ENCODE results near the gene CHRNB1.

CHRNB1 gene

GRCh38 chr17:7437369-7437863 lies 7.4 kb upstream of the CHRNB1 start:
- POLR2A ChIA-PET = interaction anchor here (0.7 to 3.5 kb wide), 6 partner anchors 8 to 81 kb away, joined by 3 to 45 read pairs (median 5); partner anchors contain the start of genes CHRNB1, POLR2A and TMEM256
- TF ChIP-seq ZFHX2 (tag by site-specific recombination; conservative IDR thresholded peaks at IDR 0.05) (peak; percentile 49; the same call in 1 of the 2 replicates), PRDM1 (tag by site-specific recombination; IDR thresholded peaks at IDR 0.05) (no peak)
- Histone ChIP-seq H3K9me3 (ENCODE audit: control insufficient read depth, insufficient read depth, low read depth, low read length) (no peaks in the 10 kb centered on the region), H3K36me3 (ENCODE audit: control insufficient read depth in 2 of 2, insufficient read depth in 1 of 2, low read length in 2 of 2) (no peaks in the 10 kb centered on the region), H3K4me3 (ENCODE audit: low read depth, low read length) (no peak overlapping the region), H3K4me1 (ENCODE audit: control insufficient read depth, insufficient read depth, low read length) (peaks cover 18% of the 10 kb centered on the region), H3K27ac (ENCODE audit: extremely low read depth, low read depth, low read length) (peak overlapping the region; percentile 9; the same call in 1 of the 2 replicates)
- CTCF ChIA-PET = interaction anchor here (0.6 to 3.9 kb wide), 28 partner anchors 8 to 377 kb away, joined by 3 to 37 read pairs (median 5); partner anchors contain the start of genes CHRNB1, NEURL4, SLC2A4 and SLC35G6

DNA sequence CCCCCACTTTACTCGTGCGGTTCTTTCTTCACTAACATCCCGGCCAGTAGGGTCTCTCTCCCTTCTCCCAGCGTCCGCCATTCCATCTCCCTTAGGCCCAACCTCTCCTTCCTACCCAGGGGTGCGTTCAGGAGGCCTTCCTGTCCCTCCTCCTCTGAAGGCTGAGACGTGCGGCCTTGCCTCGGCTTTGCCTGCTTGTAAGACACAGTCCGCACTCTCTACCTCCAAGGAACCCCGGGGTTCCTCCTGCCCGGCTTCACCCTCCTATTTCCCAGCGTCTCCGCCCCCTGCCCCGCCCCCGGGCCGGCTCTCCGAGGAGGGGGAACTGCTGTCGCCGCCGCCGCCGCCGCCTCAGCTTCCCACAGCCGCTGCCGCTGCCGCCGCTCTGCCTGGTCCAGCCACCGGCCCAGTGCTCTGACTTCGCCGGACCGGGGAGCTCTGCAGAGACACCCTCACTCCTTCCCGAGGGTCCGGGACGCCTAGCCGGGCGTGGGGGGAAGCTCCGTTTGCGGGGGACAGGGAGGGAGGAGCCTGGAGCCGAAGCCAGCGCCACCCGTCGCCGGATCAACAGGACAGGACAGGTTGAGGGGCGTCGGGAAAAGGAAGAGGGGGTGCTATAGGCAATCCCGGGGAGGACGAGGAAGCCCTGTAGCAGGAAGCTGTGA lies 6.8 kb upstream of the CHRNB1 start:
- ChIA-PET CTCF (interaction anchor here (0.8 to 3.9 kb wide), 4 partner anchors 7 to 123 kb away, joined by 3 to 37 read pairs (median 8); partner anchors contain the start of genes CHRNB1 and TMEM95), POLR2A (interaction anchor here (0.5 kb wide), 1 partner anchor 757 kb away, joined by 4 read pairs; no protein-coding TSS in a partner anchor)
- H3K4me3 ChIP-seq (ENCODE audit: low read depth, low read length) = no peak overlapping the region
- H3K9me3 ChIP-seq (ENCODE audit: control insufficient read depth, insufficient read depth, low read depth, low read length) = no peaks in the 10 kb centered on the region
- H3K27ac ChIP-seq (ENCODE audit: extremely low read depth, low read depth, low read length) = 0 out of 2 replicates have a peak overlapping the region, but pooled peaks have one; percentile 9
- peaks cover 18% of the 10 kb centered on the region for H3K4me1 ChIP-seq (ENCODE audit: control insufficient read depth, insufficient read depth, low read length)
- TF ChIP-seq ZNF473 (tag by site-specific recombination; IDR thresholded peaks at IDR 0.05) (no peak), ZNF266 (tag by site-specific recombination; IDR thresholded peaks at IDR 0.05; ENCODE audit: low read depth) (no peak), ZNF596 (tag by site-specific recombination; IDR thresholded peaks at IDR 0.05) (no peak), ZNF155 (tag by site-specific recombination; IDR thresholded peaks at IDR 0.05) (no peak), KLF7 (tag by site-specific recombination; IDR thresholded peaks at IDR 0.05; ENCODE audit: borderline replicate concordance) (no peak), ZNF394 (tag by site-specific recombination; IDR thresholded peaks at IDR 0.05; ENCODE audit: borderline replicate concordance) (no peak), ZNF626 (tag by site-specific recombination; IDR thresholded peaks at IDR 0.05) (no peak), SCRT2 (tag by site-specific recombination; IDR thresholded peaks at IDR 0.05) (no peak), ZNF174 (tag by site-specific recombination; IDR thresholded peaks at IDR 0.05) (no peak), ZNF280D (tag by site-specific recombination; IDR thresholded peaks at IDR 0.05) (no peak)
- TF ChIP-seq, protein P1, sequence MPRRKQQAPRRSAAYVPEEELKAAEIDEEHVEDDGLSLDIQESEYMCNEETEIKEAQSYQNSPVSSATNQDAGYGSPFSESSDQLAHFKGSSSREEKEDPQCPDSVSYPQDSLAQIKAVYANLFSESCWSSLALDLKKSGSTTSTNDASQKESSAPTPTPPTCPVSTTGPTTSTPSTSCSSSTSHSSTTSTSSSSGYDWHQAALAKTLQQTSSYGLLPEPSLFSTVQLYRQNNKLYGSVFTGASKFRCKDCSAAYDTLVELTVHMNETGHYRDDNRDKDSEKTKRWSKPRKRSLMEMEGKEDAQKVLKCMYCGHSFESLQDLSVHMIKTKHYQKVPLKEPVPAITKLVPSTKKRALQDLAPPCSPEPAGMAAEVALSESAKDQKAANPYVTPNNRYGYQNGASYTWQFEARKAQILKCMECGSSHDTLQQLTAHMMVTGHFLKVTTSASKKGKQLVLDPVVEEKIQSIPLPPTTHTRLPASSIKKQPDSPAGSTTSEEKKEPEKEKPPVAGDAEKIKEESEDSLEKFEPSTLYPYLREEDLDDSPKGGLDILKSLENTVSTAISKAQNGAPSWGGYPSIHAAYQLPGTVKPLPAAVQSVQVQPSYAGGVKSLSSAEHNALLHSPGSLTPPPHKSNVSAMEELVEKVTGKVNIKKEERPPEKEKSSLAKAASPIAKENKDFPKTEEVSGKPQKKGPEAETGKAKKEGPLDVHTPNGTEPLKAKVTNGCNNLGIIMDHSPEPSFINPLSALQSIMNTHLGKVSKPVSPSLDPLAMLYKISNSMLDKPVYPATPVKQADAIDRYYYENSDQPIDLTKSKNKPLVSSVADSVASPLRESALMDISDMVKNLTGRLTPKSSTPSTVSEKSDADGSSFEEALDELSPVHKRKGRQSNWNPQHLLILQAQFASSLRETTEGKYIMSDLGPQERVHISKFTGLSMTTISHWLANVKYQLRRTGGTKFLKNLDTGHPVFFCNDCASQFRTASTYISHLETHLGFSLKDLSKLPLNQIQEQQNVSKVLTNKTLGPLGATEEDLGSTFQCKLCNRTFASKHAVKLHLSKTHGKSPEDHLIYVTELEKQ (tag by site-specific recombination; IDR thresholded peaks at IDR 0.05; ENCODE audit: borderline replicate concordance) = no peak
- no peaks in the 10 kb centered on the region for H3K36me3 ChIP-seq (ENCODE audit: control insufficient read depth in 2 of 2, insufficient read depth in 1 of 2, low read length in 2 of 2)
